Kidney tubule cell (primary cell): Measurements from ENCODE around the gene LNPEP.

Experiments
- DNase-seq: peaks from one replicate; pipeline ENCODE4 v3.0.0-alpha.2; 2018; ENCODE audit warnings: low spot score

The LNPEP gene

GRCh38 chr5:96961053-96961452 is 25.2 kb downstream of the LNPEP start:
- DNase-seq = no peak

- no peak for DNase-seq
Observed at GRCh38 chr5:96962540-96962991, 26.7 kb downstream of the LNPEP start.

- DNase-seq = peak; percentile 69
Observed at GRCh38 chr5:96963267-96963666, 27.4 kb downstream of the LNPEP start.

- DNase-seq = no peak
Observed at GRCh38 chr5:96966801-96967200, 30.9 kb downstream of the LNPEP start.

GRCh38 chr5:96967400-96967799 is 31.5 kb downstream of the LNPEP start:
- DNase-seq = no peak

- DNase-seq = peak; percentile 68
Observed at GRCh38 chr5:96968074-96968473, 32.2 kb downstream of the LNPEP start.

GRCh38 chr5:96968614-96969013 is 32.7 kb downstream of the LNPEP start:
- no peak for DNase-seq

GRCh38 chr5:96969366-96969765 is 33.5 kb downstream of the LNPEP start:
- DNase-seq = no peak

GRCh38 chr5:96972599-96973334 is 36.9 kb downstream of the LNPEP start:
- DNase-seq = no peak

GRCh38 chr5:96973532-96974401 is 37.9 kb downstream of the LNPEP start:
- no peak for DNase-seq

GRCh38 chr5:96975656-96976055 is 39.8 kb downstream of the LNPEP start:
- no peak for DNase-seq

GRCh38 chr5:96977228-96977627 is 41.3 kb downstream of the LNPEP start:
- DNase-seq = no peak

- no peak for DNase-seq
Observed at GRCh38 chr5:96978812-96979449, 43.1 kb downstream of the LNPEP start.

GRCh38 chr5:96984506-96985192 is 48.8 kb downstream of the LNPEP start:
- DNase-seq = peak; percentile 12

- no peak for DNase-seq
Observed at GRCh38 chr5:96986450-96986849, 50.6 kb downstream of the LNPEP start.

GRCh38 chr5:96990102-96990501 is 54.2 kb downstream of the LNPEP start:
- DNase-seq = no peak

GRCh38 chr5:96991708-96992107 is 55.8 kb downstream of the LNPEP start:
- DNase-seq = no peak

GRCh38 chr5:96993760-96994159 is 57.9 kb downstream of the LNPEP start:
- no peak for DNase-seq

GRCh38 chr5:96994493-96994892 is 58.6 kb downstream of the LNPEP start:
- DNase-seq = no peak

GRCh38 chr5:96995419-96995818 is 59.5 kb downstream of the LNPEP start:
- DNase-seq = no peak

GRCh38 chr5:96997265-96997859 is 61.5 kb downstream of the LNPEP start:
- peak; percentile 52 for DNase-seq

- DNase-seq = no peak
Observed at GRCh38 chr5:96999856-97000255, 64.0 kb downstream of the LNPEP start.
